GM23338 (cell line): ENCODE data around the gene ETNK1. TPM values are rescaled to one million over a fixed set of nuclear protein-coding genes. Genes with fewer than 3 reads are reported as not detected.

Experiments
- ATAC-seq: fragments of 200-7000 bp; cut with Tn5 transposase; 3 replicates; pipeline ENCODE4 v1.9.1; 2020
- DNase-seq: peaks from one replicate; pipeline ENCODE4 v3.0.0-alpha.2; 2015; ENCODE audit warnings: low spot score
- H2AFZ ChIP-seq: fragments of 200-600 bp; sonication (generic); 2 replicates; pipeline ENCODE4 v1.8.0; 2016; ENCODE audit warnings: antibody characterized with exemption, mild to moderate bottlenecking, moderate library complexity
- H3F3A ChIP-seq: fragments of 200-600 bp; sonication (generic); replicated peaks from 2 replicates; pipeline ENCODE4 v1.8.0; 2017; ENCODE audit warnings: antibody characterized with exemption, mixed run types, low read depth
- H3K27ac ChIP-seq: fragments of 200-600 bp; sonication (generic); 2 replicates; pipeline ENCODE4 v1.6.1; 2016; ENCODE audit warnings: low read depth
- H3K27me3 ChIP-seq: fragments of 200-600 bp; sonication (generic); 2 replicates; pipeline ENCODE4 v1.8.0; 2016; ENCODE audit warnings: mild to moderate bottlenecking, mixed run types, moderate library complexity; ENCODE audit not compliant: insufficient read depth
- H3K36me3 ChIP-seq: fragments of 200-600 bp; sonication (generic); 2 replicates; pipeline ENCODE4 v1.8.0; 2016; ENCODE audit warnings: mild to moderate bottlenecking; ENCODE audit not compliant: insufficient read depth
- H3K4me1 ChIP-seq: fragments of 200-600 bp; sonication (generic); 2 replicates; pipeline ENCODE4 v1.8.0; 2016; ENCODE audit warnings: mild to moderate bottlenecking, moderate library complexity; ENCODE audit not compliant: insufficient read depth
- H3K4me2 ChIP-seq: fragments of 200-600 bp; sonication (generic); 2 replicates; pipeline ENCODE4 v1.7.1; 2017; ENCODE audit warnings: mixed run types
- H3K4me3 ChIP-seq: fragments of 200-600 bp; sonication (generic); 2 replicates; pipeline ENCODE4 v1.6.1; 2016; ENCODE audit warnings: mixed run types
- H3K79me2 ChIP-seq: fragments of 200-600 bp; sonication (generic); replicated peaks from 2 replicates; pipeline ENCODE4 v1.8.0; 2017; ENCODE audit warnings: mild to moderate bottlenecking; ENCODE audit not compliant: insufficient read depth
- H3K9me2 ChIP-seq: fragments of 200-600 bp; sonication (generic); 2 replicates; pipeline ENCODE4 v1.8.0; 2017; ENCODE audit not compliant: insufficient read depth
- H4K20me1 ChIP-seq: fragments of 200-600 bp; sonication (generic); replicated peaks from 2 replicates; pipeline ENCODE4 v1.8.0; 2017; ENCODE audit warnings: mild to moderate bottlenecking; ENCODE audit not compliant: insufficient read depth
- H3K27ac Mint-ChIP-seq: 2 replicates; pipeline ENCODE4 v1.8.0; 2020; ENCODE audit warnings: inconsistent platforms, mild to moderate bottlenecking, moderate library complexity, mixed read lengths
- H3K27me3 Mint-ChIP-seq: 3 replicates; pipeline ENCODE4 v1.8.0; 2022; ENCODE audit warnings: low read depth, mild to moderate bottlenecking, moderate library complexity, mixed read lengths, inconsistent platforms; ENCODE audit not compliant: insufficient read depth, poor library complexity
- H3K36me3 Mint-ChIP-seq: 3 replicates; pipeline ENCODE4 v1.8.0; 2021; ENCODE audit warnings: low read depth, mild to moderate bottlenecking, inconsistent platforms, moderate library complexity, mixed read lengths
- H3K4me1 Mint-ChIP-seq: 3 replicates; pipeline ENCODE4 v1.8.0; 2020; ENCODE audit warnings: mild to moderate bottlenecking, inconsistent platforms, mixed read lengths
- H3K4me3 Mint-ChIP-seq: 3 replicates; pipeline ENCODE4 v1.8.0; 2021; ENCODE audit warnings: moderate library complexity, mild to moderate bottlenecking, inconsistent platforms, mixed read lengths
- H3K9me3 Mint-ChIP-seq: 3 replicates; pipeline ENCODE4 v1.8.0; 2020; ENCODE audit warnings: moderate library complexity, mild to moderate bottlenecking, inconsistent platforms, mixed read lengths
- EZH2 ChIP-seq: fragments of 200-600 bp; sonication (generic); IDR thresholded peaks from one replicate; pipeline ENCODE4 v1.8.0; 2017; ENCODE audit warnings: antibody characterized with exemption, mild to moderate bottlenecking, low read depth; ENCODE audit not compliant: unreplicated experiment
- JUNB ChIP-seq: IDR thresholded peaks from one replicate; pipeline ENCODE4 v1.6.1; 2016; ENCODE audit warnings: antibody characterized with exemption; ENCODE audit not compliant: unreplicated experiment
- POLR2AphosphoS5 ChIP-seq: IDR thresholded peaks from 2 replicates; pipeline ENCODE4 v1.6.1; 2016; ENCODE audit warnings: antibody characterized with exemption, low read depth
- ZNF331 ChIP-seq: fragments of 250-450 bp; sonication (Bioruptor Pico); IDR thresholded peaks from 2 replicates; pipeline ENCODE4 v1.5.0; 2020; ENCODE audit warnings: low read depth, mild to moderate bottlenecking, moderate library complexity
- polyA plus RNA-seq: library from polyadenylated mRNA; unstranded; fragments of >200 nt; fragmentation: Nextera tagmentation; extraction: Ambion mirVana; gene quantifications from 2 replicates; pipeline ENCODE4 v1.2.1, GENCODE V29; 2016
- total RNA-seq: library from RNA; depleted of rRNA; stranded (reverse); fragments of >200 nt; shearing (Covaris generic); gene quantifications from 2 replicates; pipeline ENCODE4 v1.2.3, GENCODE V29; 2014
- TF ChIP-seq, protein P1 (sequence below), 2 experiments: fragments of 200-600 bp in 1 of 2; sonication (generic) in 1 of 2; conservative IDR thresholded peaks; 2 replicates each; pipeline versions ENCODE4 v1.5.1 to v1.6.1; 2016 to 2017; ENCODE audit warnings: antibody characterized with exemption in 2 of 2, low read depth in 2 of 2, mild to moderate bottlenecking in 2 of 2, moderate library complexity in 1 of 2

ETNK1 gene
- total and polyA plus RNA-seq, 2 experiments from 2014 or later: 41.9 to 101 TPM

DNA sequence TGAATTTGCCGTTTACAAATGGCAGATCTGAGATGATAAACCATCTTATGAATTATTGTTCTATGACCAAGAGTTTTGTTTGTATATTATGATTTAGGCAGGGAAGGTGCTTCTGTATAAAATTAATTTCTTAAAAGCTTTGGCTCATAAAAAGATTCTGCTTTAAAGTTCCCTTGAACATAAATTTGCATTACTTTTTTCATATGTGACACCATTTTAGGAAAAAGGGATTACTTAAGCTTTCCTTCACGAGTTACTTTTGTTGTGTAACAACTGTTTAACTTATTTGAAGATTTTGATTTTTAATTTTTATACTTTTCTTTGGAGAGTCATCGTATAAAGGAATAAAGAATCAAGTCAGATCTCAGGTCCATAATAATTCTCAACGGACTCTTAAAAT is 3.3 kb downstream of the ETNK1 start:
- Histone ChIP-seq H2AFZ (no peak overlapping the region), H3K36me3 (no peaks in the 10 kb centered on the region), H3K4me1 (peaks cover 17% of the 10 kb centered on the region), H3K27ac (no peak overlapping the region), H3F3A (no peaks in the 10 kb centered on the region), H3K27me3 (no peaks in the 10 kb centered on the region), H3K4me3 (peak overlapping the region; percentile 76), H3K9me2 (no peaks in the 10 kb centered on the region), H4K20me1 (peaks cover 7% of the 10 kb centered on the region; the same call in 1 of the 2 replicates), H3K4me2 (peak overlapping the region; percentile 82), H3K79me2 (peaks cover 79% of the 10 kb centered on the region)
- H3K4me1 Mint-ChIP-seq: peaks cover 32% of the 10 kb centered on the region
- no peaks in the 10 kb centered on the region for H3K9me3 Mint-ChIP-seq
- TF ChIP-seq, protein P1, sequence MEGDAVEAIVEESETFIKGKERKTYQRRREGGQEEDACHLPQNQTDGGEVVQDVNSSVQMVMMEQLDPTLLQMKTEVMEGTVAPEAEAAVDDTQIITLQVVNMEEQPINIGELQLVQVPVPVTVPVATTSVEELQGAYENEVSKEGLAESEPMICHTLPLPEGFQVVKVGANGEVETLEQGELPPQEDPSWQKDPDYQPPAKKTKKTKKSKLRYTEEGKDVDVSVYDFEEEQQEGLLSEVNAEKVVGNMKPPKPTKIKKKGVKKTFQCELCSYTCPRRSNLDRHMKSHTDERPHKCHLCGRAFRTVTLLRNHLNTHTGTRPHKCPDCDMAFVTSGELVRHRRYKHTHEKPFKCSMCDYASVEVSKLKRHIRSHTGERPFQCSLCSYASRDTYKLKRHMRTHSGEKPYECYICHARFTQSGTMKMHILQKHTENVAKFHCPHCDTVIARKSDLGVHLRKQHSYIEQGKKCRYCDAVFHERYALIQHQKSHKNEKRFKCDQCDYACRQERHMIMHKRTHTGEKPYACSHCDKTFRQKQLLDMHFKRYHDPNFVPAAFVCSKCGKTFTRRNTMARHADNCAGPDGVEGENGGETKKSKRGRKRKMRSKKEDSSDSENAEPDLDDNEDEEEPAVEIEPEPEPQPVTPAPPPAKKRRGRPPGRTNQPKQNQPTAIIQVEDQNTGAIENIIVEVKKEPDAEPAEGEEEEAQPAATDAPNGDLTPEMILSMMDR (conservative IDR thresholded peaks at IDR 0.05; ENCODE audit: low read depth in 2 of 2): no peak
- TF ChIP-seq ZNF331 (no peak), JUNB (no peak), POLR2AphosphoS5 (no peak)
- peaks cover 7% of the 10 kb centered on the region for H3K36me3 Mint-ChIP-seq
- ATAC-seq (no peak), DNase-seq (no peak)
- peak overlapping the region; percentile 87 for H3K4me3 Mint-ChIP-seq
- no peak overlapping the region; the same call in 1 of the 2 replicates for H3K27ac Mint-ChIP-seq
- peaks cover 3% of the 10 kb centered on the region for H3K27me3 Mint-ChIP-seq

DNA sequence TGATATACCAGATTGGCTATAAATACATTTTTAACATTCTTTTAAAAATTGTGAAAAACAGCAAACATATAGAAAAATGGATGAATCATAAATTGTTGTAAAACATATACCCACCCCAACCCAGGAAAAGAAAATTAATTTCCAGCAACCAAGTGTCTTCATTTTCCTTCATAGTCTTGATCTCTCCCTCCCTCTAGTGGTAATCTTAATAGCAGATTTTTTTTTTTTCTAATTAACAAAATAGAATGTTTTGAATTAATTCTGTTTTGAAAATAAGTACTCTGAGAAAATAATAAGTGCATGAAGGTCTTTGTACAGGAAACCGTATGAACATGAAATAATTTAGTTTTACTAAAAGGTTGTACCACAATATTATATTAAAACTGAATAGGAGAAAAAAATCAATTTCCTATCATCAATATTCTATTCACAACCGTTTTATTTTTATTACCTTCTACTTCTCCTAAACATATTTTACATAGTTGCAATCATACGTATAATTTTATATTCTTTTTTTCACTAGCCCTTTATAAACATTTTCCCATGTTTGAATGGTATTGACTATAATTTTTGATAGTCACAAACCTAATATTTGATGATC is 7.0 kb downstream of the ETNK1 start:
- H3K36me3 ChIP-seq: no peaks in the 10 kb centered on the region; the same call in 1 of the 2 replicates
- H3K79me2 ChIP-seq: peaks cover 100% of the 10 kb centered on the region
- no peaks in the 10 kb centered on the region for H3K27me3 ChIP-seq
- TF ChIP-seq, protein P1 (conservative IDR thresholded peaks at IDR 0.05; ENCODE audit: low read depth in 2 of 2): peak in 1 of 2 experiments; percentile 74; a peak in 3 of 4 replicates
- no peak for TF ChIP-seq JUNB
- TF ChIP-seq EZH2: no peak
- H4K20me1 ChIP-seq: peaks cover 32% of the 10 kb centered on the region
- peaks cover 12% of the 10 kb centered on the region; the same call in 2 of the 3 replicates for H3K36me3 Mint-ChIP-seq
- no peaks in the 10 kb centered on the region for H3K27me3 Mint-ChIP-seq
- no peak overlapping the region for H3K4me3 Mint-ChIP-seq
- no peaks in the 10 kb centered on the region for H3F3A ChIP-seq
- DNase-seq (peak; percentile 33), ATAC-seq (no peak)
- H3K9me3 Mint-ChIP-seq: no peaks in the 10 kb centered on the region
- H3K27ac Mint-ChIP-seq: no peak overlapping the region
- no peak overlapping the region for H3K27ac ChIP-seq
- peaks cover 33% of the 10 kb centered on the region for H3K4me1 Mint-ChIP-seq
- H3K4me3 ChIP-seq: no peak overlapping the region
- H3K9me2 ChIP-seq: no peaks in the 10 kb centered on the region
- no peak overlapping the region for H3K4me2 ChIP-seq
- peaks cover 21% of the 10 kb centered on the region for H3K4me1 ChIP-seq
- H2AFZ ChIP-seq: no peak overlapping the region
